Neural cell (in vitro differentiated cells): ENCODE results near the gene NCKAP5. TPM values are rescaled to one million over a fixed set of nuclear protein-coding genes. Genes with fewer than 3 reads are reported as not detected.

Experiments
- H2AFZ ChIP-seq: fragments of 200-600, 300-800 bp; sonication (generic), shearing (Covaris generic); 2 replicates; pipeline ENCODE4 v1.6.0; 2014; ENCODE audit warnings: low read depth, mild to moderate bottlenecking, antibody characterized with exemption, low read length, moderate library complexity
- H3F3A ChIP-seq: fragments of 200-600 bp; shearing (Covaris generic); 2 replicates; pipeline ENCODE4 v1.6.1; 2016; ENCODE audit warnings: mild to moderate bottlenecking, moderate library complexity, mixed read lengths, antibody characterized with exemption, low read length; ENCODE audit not compliant: insufficient read depth, poor library complexity, severe bottlenecking
- H3K27ac ChIP-seq: fragments of 200-600, 300-800 bp; sonication (generic), shearing (Covaris generic); 2 replicates; pipeline ENCODE4 v1.5.1; 2014; ENCODE audit warnings: mild to moderate bottlenecking, low read length, moderate library complexity
- H3K27me3 ChIP-seq: fragments of 300-800, 200-600 bp; sonication (generic), shearing (Covaris generic); 2 replicates; pipeline ENCODE4 v1.6.0; 2014; ENCODE audit warnings: mild to moderate bottlenecking, low read depth, low read length, moderate library complexity; ENCODE audit not compliant: insufficient read depth
- H3K36me3 ChIP-seq: fragments of 300-800, 200-600 bp; sonication (generic), shearing (Covaris generic); 2 replicates; pipeline ENCODE4 v1.5.1; 2014; ENCODE audit warnings: mild to moderate bottlenecking, antibody characterized with exemption, low read length, moderate library complexity; ENCODE audit not compliant: insufficient read depth
- H3K4me2 ChIP-seq: fragments of 300-800, 200-600 bp; sonication (generic), shearing (Covaris generic); 2 replicates; pipeline ENCODE4 v1.6.0; 2014; ENCODE audit warnings: mild to moderate bottlenecking, low read length
- H3K4me3 ChIP-seq: fragments of 300-800, 200-600 bp; sonication (generic), shearing (Covaris generic); 2 replicates; pipeline ENCODE4 v1.5.1; 2014; ENCODE audit warnings: mild to moderate bottlenecking, low read length, moderate library complexity
- H3K79me2 ChIP-seq: fragments of 200-600 bp; shearing (Covaris generic); replicated peaks from 2 replicates; pipeline ENCODE4 v1.6.0; 2014; ENCODE audit warnings: mild to moderate bottlenecking, low read length, moderate library complexity; ENCODE audit not compliant: insufficient read depth
- H3K9ac ChIP-seq: fragments of 300-800, 200-600 bp; sonication (generic), shearing (Covaris generic); 2 replicates; pipeline ENCODE4 v1.6.1; 2016; ENCODE audit warnings: mild to moderate bottlenecking, low read length, mixed read lengths
- H3K9me2 ChIP-seq: fragments of 200-600 bp; shearing (Covaris generic); 2 replicates; pipeline ENCODE4 v1.6.1; 2016; ENCODE audit warnings: mild to moderate bottlenecking, low read length, mixed read lengths; ENCODE audit not compliant: insufficient read depth
- H3K9me3 ChIP-seq: fragments of 200-600, 300-800 bp; sonication (generic), shearing (Covaris generic); 2 replicates; pipeline ENCODE4 v1.6.1; 2016; ENCODE audit warnings: mild to moderate bottlenecking, mixed run types, low read length, moderate library complexity, mixed read lengths
- H4K20me1 ChIP-seq: fragments of 200-600 bp; shearing (Covaris generic); 2 replicates; pipeline ENCODE4 v1.6.1; 2016; ENCODE audit warnings: mild to moderate bottlenecking, mixed run types; ENCODE audit not compliant: insufficient read depth
- EP300 ChIP-seq: fragments of 450-650 bp; conservative IDR thresholded peaks from 2 replicates; pipeline ENCODE4 v1.6.1; 2014; ENCODE audit warnings: antibody characterized with exemption, mild to moderate bottlenecking, moderate library complexity; ENCODE audit not compliant: poor library complexity, severe bottlenecking
- EZH2 ChIP-seq: fragments of 200-600, 300-800 bp; shearing (Covaris generic), sonication (generic); IDR thresholded peaks from 2 replicates; pipeline ENCODE4 v1.6.1; 2014; ENCODE audit warnings: antibody characterized with exemption, low read length, borderline replicate concordance, mild to moderate bottlenecking; ENCODE audit not compliant: insufficient read depth, poor library complexity, severe bottlenecking
- MXI1 ChIP-seq: fragments of 450-650 bp; conservative IDR thresholded peaks from 2 replicates; pipeline ENCODE4 v1.6.1; 2014; ENCODE audit warnings: antibody characterized with exemption, mild to moderate bottlenecking; ENCODE audit not compliant: poor library complexity, severe bottlenecking
- POLR2AphosphoS5 ChIP-seq: IDR thresholded peaks from 2 replicates; pipeline ENCODE4 v1.6.1; 2012
- RAD21 ChIP-seq: fragments of 450-650 bp; conservative IDR thresholded peaks from 2 replicates; pipeline ENCODE4 v1.6.1; 2014; ENCODE audit warnings: antibody characterized with exemption, mild to moderate bottlenecking, moderate library complexity
- SMC3 ChIP-seq: fragments of 450-650 bp; conservative IDR thresholded peaks from 2 replicates; pipeline ENCODE4 v1.6.1; 2014; ENCODE audit warnings: antibody characterized with exemption, mild to moderate bottlenecking, moderate library complexity; ENCODE audit not compliant: poor library complexity
- TAF1 ChIP-seq: IDR thresholded peaks from 2 replicates; pipeline ENCODE4 v1.6.1; 2012; ENCODE audit warnings: low read depth
- polyA plus RNA-seq: library from polyadenylated mRNA; depleted of rRNA; stranded (reverse); fragments of >200 nt; gene quantifications from 2 replicates; pipeline ENCODE4 v1.2.3, GENCODE V29; 2014
- TF ChIP-seq, protein P1 (sequence below): IDR thresholded peaks from 2 replicates; pipeline ENCODE4 v1.6.1; 2012; ENCODE audit warnings: borderline replicate concordance
- TF ChIP-seq, protein P2 (sequence below): fragments of 450-650 bp; IDR thresholded peaks from 2 replicates; pipeline ENCODE4 v1.5.1; 2014; ENCODE audit warnings: antibody characterized with exemption, mild to moderate bottlenecking, moderate library complexity; ENCODE audit not compliant: poor library complexity, severe bottlenecking

NCKAP5 gene
- polyA plus RNA-seq, 1 donor from 2014 or later: 2.4 TPM

GRCh38 chr2:133255360-133255759 lies 312.9 kb downstream of the NCKAP5 start:
- H3K4me2 ChIP-seq: no peak overlapping the region
- no peak overlapping the region for H3K27ac ChIP-seq
- H3K9me3 ChIP-seq: no peaks in the 10 kb centered on the region
- H3K9ac ChIP-seq: no peak overlapping the region
- no peaks in the 10 kb centered on the region for H4K20me1 ChIP-seq
- TF ChIP-seq EZH2 (no peak), MXI1 (no peak), EP300 (no peak), SMC3 (no peak), RAD21 (no peak), POLR2AphosphoS5 (no peak), TAF1 (no peak)
- TF ChIP-seq, protein P1, sequence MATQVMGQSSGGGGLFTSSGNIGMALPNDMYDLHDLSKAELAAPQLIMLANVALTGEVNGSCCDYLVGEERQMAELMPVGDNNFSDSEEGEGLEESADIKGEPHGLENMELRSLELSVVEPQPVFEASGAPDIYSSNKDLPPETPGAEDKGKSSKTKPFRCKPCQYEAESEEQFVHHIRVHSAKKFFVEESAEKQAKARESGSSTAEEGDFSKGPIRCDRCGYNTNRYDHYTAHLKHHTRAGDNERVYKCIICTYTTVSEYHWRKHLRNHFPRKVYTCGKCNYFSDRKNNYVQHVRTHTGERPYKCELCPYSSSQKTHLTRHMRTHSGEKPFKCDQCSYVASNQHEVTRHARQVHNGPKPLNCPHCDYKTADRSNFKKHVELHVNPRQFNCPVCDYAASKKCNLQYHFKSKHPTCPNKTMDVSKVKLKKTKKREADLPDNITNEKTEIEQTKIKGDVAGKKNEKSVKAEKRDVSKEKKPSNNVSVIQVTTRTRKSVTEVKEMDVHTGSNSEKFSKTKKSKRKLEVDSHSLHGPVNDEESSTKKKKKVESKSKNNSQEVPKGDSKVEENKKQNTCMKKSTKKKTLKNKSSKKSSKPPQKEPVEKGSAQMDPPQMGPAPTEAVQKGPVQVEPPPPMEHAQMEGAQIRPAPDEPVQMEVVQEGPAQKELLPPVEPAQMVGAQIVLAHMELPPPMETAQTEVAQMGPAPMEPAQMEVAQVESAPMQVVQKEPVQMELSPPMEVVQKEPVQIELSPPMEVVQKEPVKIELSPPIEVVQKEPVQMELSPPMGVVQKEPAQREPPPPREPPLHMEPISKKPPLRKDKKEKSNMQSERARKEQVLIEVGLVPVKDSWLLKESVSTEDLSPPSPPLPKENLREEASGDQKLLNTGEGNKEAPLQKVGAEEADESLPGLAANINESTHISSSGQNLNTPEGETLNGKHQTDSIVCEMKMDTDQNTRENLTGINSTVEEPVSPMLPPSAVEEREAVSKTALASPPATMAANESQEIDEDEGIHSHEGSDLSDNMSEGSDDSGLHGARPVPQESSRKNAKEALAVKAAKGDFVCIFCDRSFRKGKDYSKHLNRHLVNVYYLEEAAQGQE: no peak
- TF ChIP-seq, protein P2, sequence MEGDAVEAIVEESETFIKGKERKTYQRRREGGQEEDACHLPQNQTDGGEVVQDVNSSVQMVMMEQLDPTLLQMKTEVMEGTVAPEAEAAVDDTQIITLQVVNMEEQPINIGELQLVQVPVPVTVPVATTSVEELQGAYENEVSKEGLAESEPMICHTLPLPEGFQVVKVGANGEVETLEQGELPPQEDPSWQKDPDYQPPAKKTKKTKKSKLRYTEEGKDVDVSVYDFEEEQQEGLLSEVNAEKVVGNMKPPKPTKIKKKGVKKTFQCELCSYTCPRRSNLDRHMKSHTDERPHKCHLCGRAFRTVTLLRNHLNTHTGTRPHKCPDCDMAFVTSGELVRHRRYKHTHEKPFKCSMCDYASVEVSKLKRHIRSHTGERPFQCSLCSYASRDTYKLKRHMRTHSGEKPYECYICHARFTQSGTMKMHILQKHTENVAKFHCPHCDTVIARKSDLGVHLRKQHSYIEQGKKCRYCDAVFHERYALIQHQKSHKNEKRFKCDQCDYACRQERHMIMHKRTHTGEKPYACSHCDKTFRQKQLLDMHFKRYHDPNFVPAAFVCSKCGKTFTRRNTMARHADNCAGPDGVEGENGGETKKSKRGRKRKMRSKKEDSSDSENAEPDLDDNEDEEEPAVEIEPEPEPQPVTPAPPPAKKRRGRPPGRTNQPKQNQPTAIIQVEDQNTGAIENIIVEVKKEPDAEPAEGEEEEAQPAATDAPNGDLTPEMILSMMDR: no peak
- no peaks in the 10 kb centered on the region for H3K27me3 ChIP-seq
- H2AFZ ChIP-seq: no peak overlapping the region
- H3K36me3 ChIP-seq: no peaks in the 10 kb centered on the region
- H3F3A ChIP-seq: no peaks in the 10 kb centered on the region
- no peaks in the 10 kb centered on the region for H3K9me2 ChIP-seq
- no peak overlapping the region for H3K4me3 ChIP-seq
- no peaks in the 10 kb centered on the region for H3K79me2 ChIP-seq

- H3K9me2 ChIP-seq: no peaks in the 10 kb centered on the region
- H3K79me2 ChIP-seq: no peaks in the 10 kb centered on the region
- no peak overlapping the region for H3K27ac ChIP-seq
- no peaks in the 10 kb centered on the region for H4K20me1 ChIP-seq
- H3K9me3 ChIP-seq: no peaks in the 10 kb centered on the region
- no peak overlapping the region for H3K4me3 ChIP-seq
- no peak overlapping the region for H2AFZ ChIP-seq
- H3K27me3 ChIP-seq: no peaks in the 10 kb centered on the region
- TF ChIP-seq, protein P1: no peak
- TF ChIP-seq MXI1 (no peak), POLR2AphosphoS5 (no peak), EZH2 (no peak), SMC3 (no peak), TAF1 (no peak), EP300 (no peak), RAD21 (no peak)
- TF ChIP-seq, protein P2: no peak
- H3F3A ChIP-seq: no peaks in the 10 kb centered on the region
- no peak overlapping the region for H3K4me2 ChIP-seq
- H3K36me3 ChIP-seq: no peaks in the 10 kb centered on the region
- no peak overlapping the region for H3K9ac ChIP-seq
These were observed 314.5 kb downstream of the NCKAP5 start for GRCh38 chr2:133253793-133254192.
